Endothelial cell (in vitro differentiated cells): ENCODE measurements around the gene GUF1. TPM values are rescaled to one million over a fixed set of nuclear protein-coding genes. Genes with fewer than 3 reads are reported as not detected.
A peak's percentile ranks its signal among the peaks of the same experiment; 100 is the strongest.

ENCODE experiments used
- DNase-seq: peaks from one replicate; pipeline ENCODE4 v3.0.0; 2021; ENCODE audit warnings: low spot score
- H3K27ac Mint-ChIP-seq: one replicate; pipeline ENCODE4 v1.8.0; 2021; ENCODE audit warnings: mixed read lengths, inconsistent platforms; ENCODE audit not compliant: unreplicated experiment
- H3K27me3 Mint-ChIP-seq: one replicate; pipeline ENCODE4 v1.8.0; 2021; ENCODE audit warnings: mild to moderate bottlenecking, moderate library complexity, mixed read lengths, inconsistent platforms; ENCODE audit not compliant: unreplicated experiment
- H3K36me3 Mint-ChIP-seq: one replicate; pipeline ENCODE4 v1.8.0; 2021; ENCODE audit warnings: mild to moderate bottlenecking, low read depth, mixed read lengths, inconsistent platforms; ENCODE audit not compliant: unreplicated experiment
- H3K4me1 Mint-ChIP-seq: one replicate; pipeline ENCODE4 v1.8.0; 2021; ENCODE audit warnings: mild to moderate bottlenecking, mixed read lengths, inconsistent platforms; ENCODE audit not compliant: unreplicated experiment
- H3K4me3 Mint-ChIP-seq: one replicate; pipeline ENCODE4 v1.8.0; 2021; ENCODE audit warnings: mild to moderate bottlenecking, mixed read lengths, inconsistent platforms; ENCODE audit not compliant: unreplicated experiment
- H3K9me3 Mint-ChIP-seq: one replicate; pipeline ENCODE4 v1.8.0; 2021; ENCODE audit warnings: mixed read lengths, inconsistent platforms; ENCODE audit not compliant: unreplicated experiment
- CTCF ChIP-seq: fragments of 200-600 bp; sonication (generic); IDR thresholded peaks from one replicate; pipeline ENCODE4 v1.5.0; 2021; ENCODE audit warnings: antibody characterized with exemption; ENCODE audit not compliant: unreplicated experiment
- long read RNA-seq: library from polyadenylated mRNA; unstranded; transcript quantifications from one replicate; pipeline ENCODE4 v2.0.0, GENCODE V29; 2020; ENCODE audit not compliant: unreplicated experiment
- total RNA-seq: library from RNA; stranded (reverse); fragmentation: NEBNext Ultra II Directional; extraction: Animal tissue kit (Norgen Biotek cat#: 25700); gene quantifications from one replicate; pipeline ENCODE4 v1.2.1, GENCODE V29; 2021; ENCODE audit not compliant: unreplicated experiment

The GUF1 gene
- total RNA-seq, result 14.7 TPM
- long read RNA-seq, partial matches to known transcripts, result 1 of 2 reads
- long read RNA-seq, other reads (novel, unspliced or antisense), result 1 of 2 reads

GRCh38 chr4:44678094-44679041, at the start of gene GUF1:
TSS of gene GUF1 (plus strand) at chr4:44678420. CDS start at chr4:44678623, 203 bp downstream.
- Mint-ChIP-seq H3K9me3 (no peaks in the 10 kb centered on the region), H3K4me1 (peaks cover 13% of the 10 kb centered on the region)

GRCh38 chr4:44629280-44629866, 48.8 kb upstream of the GUF1 start:
- H3K27ac Mint-ChIP-seq, result no peak overlapping the region
- no peaks in the 10 kb centered on the region for H3K9me3 Mint-ChIP-seq
- no peaks in the 10 kb centered on the region for H3K36me3 Mint-ChIP-seq
- H3K27me3 Mint-ChIP-seq, result no peaks in the 10 kb centered on the region
- H3K4me1 Mint-ChIP-seq, result no peaks in the 10 kb centered on the region
- no peak overlapping the region for H3K4me3 Mint-ChIP-seq
- DNase-seq, result peak; percentile 61
- peak; percentile 80 for TF ChIP-seq CTCF

More at GRCh38 chr4:44678094-44679041, at the start of gene GUF1:
- Mint-ChIP-seq H3K36me3 (no peaks in the 10 kb centered on the region), H3K27me3 (peaks cover 3% of the 10 kb centered on the region), H3K27ac (peak within 1 kb of the TSS; percentile 94), H3K4me3 (peak within 1 kb of the TSS; percentile 97)
- TF ChIP-seq CTCF, result no peak
- peak; percentile 79 for DNase-seq

- H3K4me3 Mint-ChIP-seq, result no peak overlapping the region
- DNase-seq, result no peak
- no peaks in the 10 kb centered on the region for H3K9me3 Mint-ChIP-seq
- TF ChIP-seq CTCF, result peak; percentile 38
- H3K27me3 Mint-ChIP-seq, result no peaks in the 10 kb centered on the region
- H3K36me3 Mint-ChIP-seq, result no peaks in the 10 kb centered on the region
- no peak overlapping the region for H3K27ac Mint-ChIP-seq
- no peaks in the 10 kb centered on the region for H3K4me1 Mint-ChIP-seq
Observed at GRCh38 chr4:44632089-44632488, 46.1 kb upstream of the GUF1 start.

- no peaks in the 10 kb centered on the region for H3K27me3 Mint-ChIP-seq
- no peaks in the 10 kb centered on the region for H3K36me3 Mint-ChIP-seq
- no peak for DNase-seq
- no peak for TF ChIP-seq CTCF
- H3K27ac Mint-ChIP-seq, result no peak overlapping the region
- H3K9me3 Mint-ChIP-seq, result no peaks in the 10 kb centered on the region
- H3K4me1 Mint-ChIP-seq, result no peaks in the 10 kb centered on the region
- H3K4me3 Mint-ChIP-seq, result no peak overlapping the region
Observed at GRCh38 chr4:44632733-44633132, 45.5 kb upstream of the GUF1 start.
